T-helper 1 cell (primary cell): ENCODE data around the gene WRAP73.

Source experiments
- DNase-seq, 5 donors: peaks; one replicate each; pipeline ENCODE4 v3.0.0-alpha.2; 2012 to 2020

WRAP73 gene

DNA sequence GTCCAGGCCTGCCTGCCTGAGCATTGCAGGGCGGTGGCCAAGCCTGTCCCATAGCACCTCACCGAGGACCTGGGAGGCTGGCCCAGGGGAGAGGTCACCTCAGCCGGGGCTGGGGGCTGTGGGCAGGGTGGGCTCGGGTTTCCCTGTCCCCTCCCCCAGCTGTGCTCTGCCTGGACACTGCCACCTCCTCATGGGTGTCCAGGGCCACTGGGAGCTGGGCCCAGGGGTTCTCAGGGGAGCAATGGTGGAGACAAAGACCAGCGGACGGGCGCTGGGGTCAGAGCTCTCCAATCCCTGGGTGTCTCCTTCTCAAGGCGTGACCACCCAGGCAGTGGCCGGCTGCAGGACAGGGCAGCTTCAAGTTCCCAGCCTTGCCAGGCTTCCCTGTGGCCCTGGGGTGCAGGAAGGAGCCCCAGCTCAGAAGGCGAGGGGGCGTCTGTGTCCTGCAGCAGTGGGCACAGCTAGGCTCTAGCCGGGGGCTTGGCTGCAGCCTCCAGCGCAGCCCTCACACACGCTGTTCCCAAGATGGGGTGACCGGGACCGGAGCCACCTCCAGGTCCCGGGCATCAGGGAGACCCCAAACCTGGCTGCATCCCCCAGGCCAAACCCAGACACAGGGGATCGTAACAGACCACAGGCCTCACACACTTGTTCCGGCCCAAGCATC, 31.5 kb upstream of the WRAP73 start:
- no peak for DNase-seq

DNA sequence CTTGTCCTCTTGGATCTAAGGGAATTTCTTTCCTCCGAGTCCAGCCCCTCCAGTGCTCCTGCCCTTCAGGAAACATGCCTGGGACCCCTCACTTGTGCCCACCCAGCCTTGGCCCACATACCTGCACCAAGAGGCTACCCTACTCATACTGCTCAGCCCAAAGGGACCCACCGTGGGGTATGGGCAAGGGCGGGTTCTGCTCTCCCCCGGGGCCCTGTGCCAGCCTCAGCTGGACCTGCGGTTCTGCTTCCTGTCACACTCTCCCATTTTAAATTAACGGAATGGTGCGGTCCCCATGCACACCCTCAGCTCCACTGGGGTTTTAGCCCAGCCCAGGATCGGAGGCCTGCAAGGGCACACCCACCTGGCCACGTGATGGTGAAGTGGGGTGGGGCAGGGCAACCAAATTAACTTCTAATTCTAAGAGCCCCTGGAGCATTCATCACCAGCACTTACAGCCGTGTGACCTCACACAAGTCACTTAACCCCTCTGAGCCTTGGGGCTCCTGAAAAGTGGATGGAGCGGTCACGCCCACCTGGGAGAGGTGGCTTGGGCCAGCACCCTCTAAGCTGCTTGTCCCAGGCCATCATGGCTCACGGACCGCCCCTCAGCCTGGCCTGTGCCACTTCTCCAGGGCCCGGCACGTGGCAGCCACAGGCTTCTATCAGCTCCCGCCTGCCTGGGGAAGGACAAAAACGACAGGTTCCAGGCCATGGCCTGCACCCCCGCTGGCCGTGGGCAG, 30.8 kb upstream of the WRAP73 start:
- DNase-seq, result no peak

DNA sequence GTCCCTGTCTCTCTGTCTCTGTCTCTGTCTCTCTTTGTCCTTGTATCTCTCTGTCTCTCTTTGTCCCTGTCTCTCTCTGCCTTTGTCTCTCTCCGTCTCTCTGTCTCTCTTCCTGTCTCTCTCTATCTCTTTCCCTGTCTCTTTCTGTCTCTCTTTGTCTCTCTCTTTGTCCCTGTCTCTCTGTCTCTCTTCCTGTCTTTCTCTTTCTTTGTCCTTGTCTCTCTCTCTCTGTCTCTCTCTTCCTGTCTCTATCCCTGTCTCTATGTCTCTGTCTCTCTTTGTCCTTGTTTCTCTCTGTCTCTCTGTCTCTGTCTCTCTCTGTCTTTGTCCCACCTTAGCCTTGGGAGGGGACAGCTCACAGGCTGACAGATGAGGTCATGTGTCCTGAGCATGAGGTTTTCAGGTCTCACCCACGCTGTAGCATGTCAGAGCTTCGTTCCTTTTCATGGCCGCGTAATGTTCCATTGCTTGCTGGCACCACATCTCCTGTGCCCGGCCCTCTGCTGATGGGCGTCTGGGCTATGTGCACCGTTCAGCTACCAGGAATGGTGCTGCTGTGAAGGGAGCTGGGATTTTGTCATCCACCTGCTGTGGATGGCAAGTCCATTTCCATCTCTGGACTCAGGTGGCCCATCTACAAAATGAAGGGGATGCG, 30.0 kb upstream of the WRAP73 start:
- DNase-seq, result no peak

DNA sequence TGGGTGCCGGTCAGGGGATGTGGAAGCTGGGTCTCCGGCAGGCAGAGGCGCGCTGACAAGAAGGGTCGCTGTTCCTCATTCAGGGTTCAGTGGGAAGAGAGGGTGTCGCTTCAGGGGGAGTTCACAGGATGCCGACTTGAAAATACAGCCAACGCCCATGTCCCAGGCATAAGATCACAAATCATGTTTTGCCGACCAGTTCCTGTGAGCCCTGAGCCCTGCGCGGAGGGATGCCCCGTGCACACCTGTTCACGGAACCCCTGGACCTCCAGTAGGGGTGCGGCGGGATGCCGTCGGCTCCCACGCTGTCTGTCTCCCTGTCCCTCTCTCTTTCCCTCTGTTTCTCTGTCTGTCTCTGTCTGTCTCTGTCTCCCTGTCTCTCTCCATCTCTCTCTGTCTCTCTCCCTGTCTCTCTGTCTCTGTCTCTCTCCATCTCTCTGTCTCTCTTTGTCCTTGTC, 29.2 kb upstream of the WRAP73 start:
- no peak for DNase-seq

DNA sequence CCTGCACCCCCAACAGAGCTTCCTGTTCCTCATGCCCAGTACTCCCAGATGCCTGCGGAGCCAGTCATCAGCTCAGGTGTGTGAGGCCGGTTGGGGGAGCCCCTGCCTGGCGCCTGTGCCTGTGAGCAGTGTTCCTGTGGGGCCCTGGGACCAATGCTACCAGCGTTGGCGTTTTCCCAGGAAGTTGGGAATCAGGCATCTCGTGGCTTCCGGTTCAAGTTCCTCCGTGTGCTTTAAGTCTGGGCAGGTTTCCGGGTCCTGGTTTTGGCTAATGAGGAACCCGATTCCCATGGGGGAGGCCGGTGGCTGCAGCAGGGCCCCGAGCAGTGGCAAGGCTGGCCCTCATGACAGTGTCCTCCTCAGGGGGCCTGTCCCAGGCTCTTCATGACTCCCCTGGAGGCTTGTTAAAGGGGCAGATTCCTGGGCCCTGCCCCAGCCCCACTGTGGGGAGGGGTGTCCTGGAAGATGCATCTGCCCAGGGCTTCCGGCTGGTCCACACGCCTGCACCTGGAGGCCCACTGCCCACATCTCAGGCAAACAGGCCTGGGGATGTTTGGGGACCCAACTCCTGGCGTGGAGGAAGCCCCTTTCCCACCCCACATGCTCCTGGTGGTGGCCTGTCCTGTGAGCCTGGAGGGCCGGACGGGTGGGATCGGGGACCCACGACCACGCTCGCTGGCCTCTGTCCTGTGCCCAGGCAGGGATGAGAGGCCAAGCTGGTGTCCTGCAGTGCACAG, 28.6 kb upstream of the WRAP73 start:
- DNase-seq, result no peak

DNA sequence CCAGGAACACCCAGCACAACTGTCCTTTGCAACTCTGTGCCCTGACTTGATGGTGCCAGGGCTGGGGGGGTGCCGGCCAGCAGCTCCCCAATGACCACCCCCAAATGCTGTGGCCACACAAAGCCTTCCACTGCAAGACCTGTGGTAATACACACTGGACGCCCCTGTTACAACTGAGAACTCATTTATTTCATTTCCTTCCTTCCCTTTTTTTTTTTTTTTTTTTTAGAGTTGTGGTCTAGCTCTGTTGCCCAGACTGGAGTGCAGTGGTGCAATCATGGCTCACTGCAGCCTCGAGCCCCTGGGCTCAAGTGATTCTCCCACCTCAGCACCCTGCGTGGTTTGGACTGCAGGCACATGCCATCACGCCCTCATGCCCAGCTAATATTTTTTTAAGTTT, 27.6 kb upstream of the WRAP73 start:
- DNase-seq, result no peak

DNA sequence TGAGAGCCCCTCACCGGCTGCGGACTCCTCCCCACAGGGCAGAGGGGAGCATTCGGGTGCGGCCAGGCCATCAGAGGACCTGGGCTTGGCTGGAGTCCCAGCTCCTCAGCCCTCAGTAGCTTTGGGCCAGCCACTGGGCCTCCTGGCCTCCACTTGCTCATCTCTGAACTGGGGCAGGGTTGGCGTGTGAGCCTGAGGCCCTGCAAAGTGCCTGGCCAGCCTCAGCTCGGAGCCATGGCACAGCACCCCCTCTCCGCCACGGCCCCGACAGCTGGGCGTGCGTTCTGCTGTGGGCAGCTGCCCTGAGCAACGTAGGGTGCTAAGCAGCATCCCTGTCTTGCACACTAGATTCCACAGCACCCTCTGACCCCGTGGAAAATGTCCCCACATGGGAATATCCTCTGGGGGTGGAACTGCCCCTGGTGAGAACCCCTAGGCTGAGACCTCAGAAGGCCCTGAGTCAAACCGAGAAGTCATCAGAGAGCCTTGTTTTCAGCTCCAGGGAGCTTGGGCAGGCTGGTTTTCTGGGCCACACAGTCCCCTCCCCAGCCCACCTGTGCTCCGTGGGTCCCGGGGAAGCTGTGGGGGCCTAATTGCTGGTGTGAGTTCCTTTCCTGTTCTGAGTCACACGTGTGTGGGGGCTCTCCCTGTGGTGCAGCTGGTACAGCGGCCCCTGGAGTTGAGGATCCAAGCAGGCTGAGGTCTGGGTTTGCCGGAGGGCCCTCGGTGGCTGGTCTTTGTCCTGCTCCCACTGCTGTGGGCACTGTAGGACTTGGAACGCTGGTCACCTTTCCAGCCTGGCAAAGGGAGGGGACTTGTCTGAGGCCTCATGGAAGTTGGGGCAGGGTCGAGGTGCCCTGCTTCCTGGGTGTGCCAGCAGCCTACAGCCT, 26.9 kb upstream of the WRAP73 start:
- DNase-seq, result peak in 1 of 5 donors; percentile 18

DNA sequence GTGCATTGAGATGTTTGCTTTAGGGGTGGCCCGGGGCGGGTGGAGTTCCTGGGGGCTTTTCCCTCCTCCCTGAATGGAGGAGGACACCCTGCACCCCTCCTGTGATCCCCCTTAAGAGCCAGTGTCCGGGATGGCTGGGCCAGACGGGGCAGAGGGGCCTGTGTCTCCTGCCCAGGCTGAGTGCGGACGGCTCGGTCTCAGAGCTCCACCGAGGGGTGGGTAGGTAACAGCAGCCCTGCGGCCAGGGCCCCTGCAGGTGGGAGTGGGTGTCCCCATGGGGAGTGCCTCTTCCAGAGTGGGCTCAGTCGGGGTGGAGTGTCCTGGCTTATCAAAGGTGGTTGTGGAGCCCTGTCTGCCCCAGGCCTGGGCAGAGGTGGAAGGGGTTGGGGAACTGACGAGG, 25.5 kb upstream of the WRAP73 start:
- no peak for DNase-seq

DNA sequence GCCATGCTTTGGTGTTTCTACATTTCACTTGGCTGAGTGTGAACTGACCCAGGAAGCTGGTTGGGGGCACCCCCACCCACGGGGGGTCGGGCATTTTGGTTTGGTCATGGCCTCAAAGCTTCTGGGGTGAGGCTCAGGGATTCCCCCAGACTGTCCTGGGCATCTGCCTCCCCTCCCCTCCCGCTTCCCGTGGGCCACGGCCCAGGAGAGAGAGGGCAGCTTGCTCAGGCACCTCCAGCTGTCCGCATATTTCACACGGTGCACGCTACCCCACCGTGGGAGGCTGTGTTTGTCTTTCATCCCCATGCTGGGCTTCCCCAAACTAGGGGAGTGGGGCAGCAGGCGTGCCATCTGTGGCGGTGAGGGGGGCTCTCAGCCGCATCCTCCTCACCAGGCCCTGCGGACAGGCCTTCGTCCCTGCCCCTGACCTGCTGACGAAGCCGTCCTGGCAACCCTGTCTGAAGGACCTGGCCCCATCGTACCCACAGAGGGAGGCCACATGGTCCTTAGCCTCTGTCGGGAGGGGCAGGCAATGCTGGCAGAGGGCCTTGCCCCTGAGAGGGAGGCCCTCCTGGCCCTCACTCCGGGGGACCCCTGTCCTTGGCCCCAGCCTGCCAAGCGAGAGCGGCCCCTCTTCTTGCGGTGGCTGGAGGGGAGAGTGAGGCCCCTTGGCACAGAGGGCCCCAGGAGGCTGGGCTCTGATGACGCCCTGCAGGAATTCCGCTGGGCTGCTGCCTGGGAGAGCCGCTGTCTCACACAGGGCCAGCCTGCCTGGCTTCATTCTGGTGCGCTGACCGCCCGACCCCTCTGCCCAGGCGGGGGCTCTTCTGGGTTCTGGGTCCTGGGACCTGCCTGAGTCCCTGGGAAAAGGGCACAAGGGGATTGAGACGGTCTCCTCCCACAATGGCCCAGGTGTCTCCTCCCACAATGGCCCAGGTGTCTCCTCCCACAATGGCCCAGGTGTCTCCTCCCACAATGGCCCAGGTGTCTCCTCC, 24.5 kb upstream of the WRAP73 start:
- no peak for DNase-seq

DNA sequence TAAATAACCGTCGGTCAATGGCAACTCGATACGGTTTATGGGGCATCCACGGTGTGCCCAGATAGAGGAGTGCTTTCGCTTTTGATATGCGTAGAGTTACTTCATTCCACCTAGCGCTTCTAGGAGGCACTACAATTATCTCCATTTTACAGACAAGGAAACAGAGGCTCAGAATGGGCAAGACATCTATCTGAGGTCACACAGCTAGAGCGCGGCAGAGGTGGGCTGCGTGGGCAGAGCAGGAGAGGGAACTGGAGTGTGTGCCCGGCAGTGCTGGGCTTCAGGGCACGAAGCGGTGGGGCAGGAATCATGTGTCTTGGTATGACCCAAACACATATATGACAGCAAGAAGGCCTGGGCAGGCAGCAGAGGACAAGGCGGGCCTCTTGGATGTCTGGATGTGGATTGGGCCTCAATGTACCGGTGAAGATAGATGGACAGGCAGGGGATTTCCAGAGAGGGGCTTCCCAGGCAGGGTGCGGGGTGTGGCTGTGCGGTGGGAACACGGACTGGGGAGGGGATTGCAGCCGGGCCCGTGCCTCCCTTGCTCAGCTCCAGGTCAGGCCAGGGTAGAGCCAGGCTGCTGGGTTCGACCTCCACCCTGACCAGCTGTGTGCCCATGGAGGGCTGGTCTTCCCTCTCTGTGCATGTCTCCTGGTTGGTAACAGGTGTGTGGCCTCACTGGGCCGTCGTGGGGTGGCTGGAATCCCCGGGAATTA, 23.6 kb upstream of the WRAP73 start:
- no peak for DNase-seq

DNA sequence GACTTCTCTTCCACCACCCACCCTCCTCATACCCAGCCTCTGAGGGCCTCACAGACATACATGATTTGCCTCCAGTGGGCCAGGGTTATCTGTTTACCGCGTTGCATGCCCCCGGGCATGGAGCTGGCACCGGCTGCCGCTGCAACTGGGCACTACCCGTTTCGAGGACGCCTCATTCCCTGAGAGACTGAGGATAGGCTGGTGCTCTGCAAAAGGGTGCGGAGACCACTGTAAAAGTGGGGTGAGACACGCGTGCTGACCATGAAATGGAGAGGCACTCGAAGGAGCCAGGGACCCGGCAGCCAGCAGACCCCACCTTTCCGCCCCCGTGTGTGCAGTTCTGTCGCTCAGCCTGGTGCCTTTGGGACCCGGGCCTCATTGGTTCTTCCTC, 23.1 kb upstream of the WRAP73 start:
- peak in 1 of 5 donors; percentile 6 for DNase-seq

DNA sequence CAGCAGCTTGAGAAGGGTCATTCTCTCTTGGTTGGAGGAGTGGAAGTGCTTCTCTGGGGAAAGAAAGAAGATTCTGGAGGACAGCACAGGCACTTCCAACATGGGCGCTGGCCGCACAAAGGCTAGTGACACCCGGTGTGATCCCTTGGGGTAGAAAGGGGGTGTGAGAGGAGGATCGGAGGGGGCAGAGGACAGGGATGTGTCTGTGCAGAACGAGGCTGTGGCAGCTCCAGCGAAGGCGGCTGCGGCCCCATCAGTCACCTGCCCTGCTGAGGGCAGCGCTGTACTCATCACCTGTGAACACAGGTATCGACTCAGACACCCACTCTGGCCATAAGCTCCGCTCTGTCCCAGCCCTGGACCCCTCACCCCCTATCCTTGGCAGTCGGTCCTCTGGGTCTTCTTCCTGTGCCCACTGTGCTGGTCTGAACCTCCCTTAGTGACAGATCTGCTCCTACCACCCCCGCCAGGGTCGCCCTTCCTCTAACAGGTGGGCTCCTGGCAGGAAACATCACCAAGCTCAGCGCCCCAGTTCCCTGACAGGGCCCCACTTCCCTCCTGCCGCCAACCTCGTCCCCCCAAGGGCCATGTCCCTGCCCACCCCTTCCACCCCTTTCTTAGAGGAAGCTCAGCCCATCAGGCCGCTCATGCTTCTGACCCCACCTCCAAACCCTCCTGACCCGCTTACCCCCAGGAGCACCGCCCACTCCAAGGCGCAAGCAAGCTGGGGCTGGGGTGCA, 22.5 kb upstream of the WRAP73 start:
- peak in 2 of 5 donors; percentile 4 to 10 for DNase-seq

DNA sequence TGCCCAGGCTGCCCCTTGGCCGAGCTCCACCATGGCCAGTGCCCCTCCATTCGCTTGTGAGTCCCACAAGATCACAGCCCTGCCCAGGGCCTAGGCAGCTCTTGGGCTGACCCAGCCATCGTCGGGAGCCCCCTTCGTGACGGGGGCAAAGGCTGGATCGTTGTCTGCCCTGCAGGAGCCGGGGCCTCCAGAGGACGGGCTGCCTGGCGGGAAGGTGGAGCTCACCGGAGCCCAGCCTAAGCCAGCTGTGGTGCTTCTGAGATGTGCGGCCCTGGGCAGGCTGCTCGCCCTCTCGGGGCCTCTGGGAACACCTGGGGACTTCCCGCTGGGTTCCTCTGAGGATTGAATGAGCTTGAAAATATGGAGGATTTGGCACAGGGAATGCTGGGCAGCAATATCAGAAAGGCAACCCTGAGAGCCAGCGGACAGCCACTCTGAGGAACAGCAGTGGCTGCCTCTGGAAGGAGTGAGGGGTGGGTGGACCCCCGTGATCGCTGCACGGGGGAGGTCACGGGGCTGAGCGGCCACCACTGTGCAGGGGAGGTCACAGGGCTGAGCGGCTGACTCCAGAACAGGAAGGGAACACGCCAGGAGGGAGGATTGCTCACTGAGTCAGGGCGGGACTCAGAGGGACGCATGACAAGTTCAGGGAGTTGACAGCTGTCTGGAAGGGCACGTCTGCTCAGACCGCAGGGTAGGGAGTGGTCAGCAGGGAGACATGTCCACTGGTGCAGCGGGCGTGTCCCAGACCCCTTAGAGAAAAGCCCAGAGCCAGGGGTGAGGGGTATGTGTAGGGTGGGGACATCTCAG, 21.7 kb upstream of the WRAP73 start:
- DNase-seq, result peak in 3 of 5 donors; percentile 1 to 7 (median 5)

DNA sequence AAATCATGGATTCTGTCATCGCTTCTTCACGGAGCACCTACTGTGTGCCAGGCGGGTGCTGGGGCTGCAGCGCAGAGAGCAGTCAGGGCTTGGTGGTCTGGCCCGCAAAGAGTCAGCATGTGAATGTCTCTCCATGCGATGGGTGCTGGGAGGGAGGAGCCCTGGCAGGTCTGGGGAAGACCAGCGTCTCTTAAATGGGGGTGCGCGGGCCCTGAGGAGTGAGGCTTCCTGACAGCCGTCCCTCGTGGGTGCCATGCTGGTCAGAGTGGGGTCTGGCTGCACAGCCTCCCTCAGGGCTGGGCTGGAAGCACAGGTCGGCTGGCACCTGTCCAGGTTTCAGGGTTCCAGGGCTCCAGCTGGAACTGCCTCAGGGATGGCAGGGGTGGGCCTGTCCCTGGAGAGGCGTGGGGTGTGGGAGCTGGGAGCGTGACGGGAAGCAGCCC, 20.9 kb upstream of the WRAP73 start:
- DNase-seq, result peak in 2 of 5 donors; percentile 0 to 3

DNA sequence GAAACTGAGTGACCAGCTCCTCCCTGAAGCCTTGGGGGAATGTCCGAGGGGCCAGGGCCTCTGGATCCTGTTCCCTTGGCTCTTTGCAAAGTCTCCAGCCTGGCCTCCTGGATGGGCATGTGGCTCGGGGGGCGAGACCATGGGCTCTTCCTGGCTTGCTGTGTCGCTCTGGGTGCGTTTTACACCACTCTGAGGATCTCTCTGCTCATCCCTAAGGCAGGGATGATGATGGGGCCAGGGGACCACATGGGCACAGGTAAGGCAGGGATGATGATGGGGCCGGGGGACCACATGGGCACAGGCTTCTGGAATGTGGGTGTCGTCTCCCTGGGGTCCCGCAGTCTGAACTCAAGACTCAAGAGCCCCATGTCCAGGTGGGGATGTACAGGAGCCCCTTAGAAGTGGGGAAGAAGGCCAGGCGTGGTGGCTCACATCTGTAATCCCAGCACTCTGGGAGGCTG, 20.1 kb upstream of the WRAP73 start:
- DNase-seq, result no peak

DNA sequence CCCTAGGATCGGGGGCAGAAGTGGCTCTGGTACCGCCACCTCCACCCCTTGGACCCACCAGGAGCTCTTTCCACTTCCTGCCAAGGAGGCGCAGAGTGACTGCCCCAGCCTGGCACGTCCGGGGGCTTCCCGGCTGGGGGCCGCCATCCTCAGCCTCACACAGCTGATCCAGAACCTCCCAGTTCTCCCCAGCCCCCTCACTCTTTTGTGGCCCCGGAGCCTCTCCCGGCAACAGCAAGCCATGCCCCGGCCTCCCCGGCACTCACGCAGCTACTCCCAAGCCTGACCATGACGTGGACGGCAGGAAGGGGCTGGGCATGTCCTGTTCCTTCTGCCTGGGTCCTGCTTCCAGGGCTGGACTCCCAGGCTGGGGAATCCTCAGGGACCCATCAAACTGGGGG, 19.5 kb upstream of the WRAP73 start:
- DNase-seq, result peak in 1 of 5 donors; percentile 7

DNA sequence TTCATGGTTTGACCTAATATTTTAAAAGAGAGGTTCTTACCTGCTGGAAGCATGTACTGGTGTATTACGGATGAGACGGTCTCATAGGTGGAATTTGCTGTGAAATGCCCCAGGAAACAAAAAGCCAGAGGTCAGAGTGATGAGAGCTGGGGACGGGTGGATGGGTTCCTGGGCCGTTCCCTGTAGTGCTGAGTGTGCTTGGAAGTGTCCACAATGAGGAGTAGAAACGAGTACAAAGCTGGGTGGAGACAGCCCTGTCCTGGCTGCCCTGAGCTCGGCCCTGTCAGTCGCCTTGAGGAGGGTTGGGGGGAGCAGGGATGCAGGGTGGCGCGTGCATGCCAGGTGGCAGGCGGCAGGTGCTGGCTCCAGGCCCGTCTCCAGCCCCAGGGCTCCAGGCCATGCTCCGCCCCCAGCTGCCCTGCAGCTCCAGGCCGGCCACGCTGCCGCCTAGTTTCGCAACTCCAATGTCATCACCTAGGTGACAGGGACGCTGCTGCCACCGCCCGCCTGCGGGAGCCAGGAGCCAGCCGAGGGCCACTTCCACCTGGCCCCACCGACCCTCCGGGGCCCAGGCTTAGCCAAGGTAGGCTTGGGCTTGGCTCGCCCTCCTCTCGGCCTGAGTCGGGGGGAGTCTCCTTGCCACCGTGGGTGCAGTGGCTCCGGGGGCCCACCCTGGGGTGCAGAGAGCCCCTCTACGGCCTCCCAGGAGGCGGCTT, 18.8 kb upstream of the WRAP73 start:
- DNase-seq, result peak in 1 of 5 donors; percentile 8

DNA sequence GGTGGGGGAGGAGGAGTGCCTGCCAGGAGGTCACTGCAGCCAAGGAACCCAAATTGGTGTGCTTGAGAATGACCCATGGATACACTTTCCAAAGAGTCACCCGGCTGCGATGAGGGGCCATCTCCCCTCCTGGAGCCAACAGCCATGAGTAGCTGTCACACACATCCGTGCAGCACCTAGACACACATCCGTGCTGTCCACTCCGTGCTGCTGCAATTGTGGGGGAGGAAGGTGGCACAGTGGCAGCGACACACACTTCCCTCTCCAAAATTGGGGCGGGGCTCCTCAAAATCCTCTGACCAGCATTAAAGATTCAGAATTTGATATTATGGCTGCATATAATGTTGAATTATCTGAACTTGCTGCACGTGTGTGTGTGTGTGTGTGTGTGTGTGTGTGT, 18.2 kb upstream of the WRAP73 start:
- DNase-seq, result no peak
